Esophagus squamous epithelium (tissue), 4 donors: ENCODE results near the gene PSMD11.
A peak's percentile ranks its signal among the peaks of the same experiment; 100 is the strongest.

ENCODE experiments used
- POLR2A ChIP-seq, 4 donors: fragments of 450-650 bp; IDR thresholded peaks; one replicate each; pipeline ENCODE4 v1.6.1; 2017; ENCODE audit warnings: antibody characterized with exemption in 4 of 4, mild to moderate bottlenecking in 4 of 4, moderate library complexity in 3 of 4
- TF ChIP-seq, protein P1 (sequence below), 6 experiments: fragments of 450-650 bp in 4 of 6; fragments of 200-600 bp in 2 of 6; sonication (generic) in 2 of 6; IDR thresholded peaks; one replicate each; pipeline ENCODE4 v1.5.1; 2016 to 2019; ENCODE audit warnings: antibody characterized with exemption in 6 of 6, mild to moderate bottlenecking in 4 of 6, moderate library complexity in 4 of 6

GRCh38 chr17:32444301-32445073 lies at the start of gene PSMD11:
- TF ChIP-seq, protein P1, sequence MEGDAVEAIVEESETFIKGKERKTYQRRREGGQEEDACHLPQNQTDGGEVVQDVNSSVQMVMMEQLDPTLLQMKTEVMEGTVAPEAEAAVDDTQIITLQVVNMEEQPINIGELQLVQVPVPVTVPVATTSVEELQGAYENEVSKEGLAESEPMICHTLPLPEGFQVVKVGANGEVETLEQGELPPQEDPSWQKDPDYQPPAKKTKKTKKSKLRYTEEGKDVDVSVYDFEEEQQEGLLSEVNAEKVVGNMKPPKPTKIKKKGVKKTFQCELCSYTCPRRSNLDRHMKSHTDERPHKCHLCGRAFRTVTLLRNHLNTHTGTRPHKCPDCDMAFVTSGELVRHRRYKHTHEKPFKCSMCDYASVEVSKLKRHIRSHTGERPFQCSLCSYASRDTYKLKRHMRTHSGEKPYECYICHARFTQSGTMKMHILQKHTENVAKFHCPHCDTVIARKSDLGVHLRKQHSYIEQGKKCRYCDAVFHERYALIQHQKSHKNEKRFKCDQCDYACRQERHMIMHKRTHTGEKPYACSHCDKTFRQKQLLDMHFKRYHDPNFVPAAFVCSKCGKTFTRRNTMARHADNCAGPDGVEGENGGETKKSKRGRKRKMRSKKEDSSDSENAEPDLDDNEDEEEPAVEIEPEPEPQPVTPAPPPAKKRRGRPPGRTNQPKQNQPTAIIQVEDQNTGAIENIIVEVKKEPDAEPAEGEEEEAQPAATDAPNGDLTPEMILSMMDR (IDR thresholded peaks at IDR 0.05), result peak; percentile 76 to 93 (median 89)
- TF ChIP-seq POLR2A (IDR thresholded peaks at IDR 0.05), result peak in 3 of 4 donors; percentile 48 to 72 (median 52)
